Measurements from ENCODE around the gene MYB.

MYB gene

DNA sequence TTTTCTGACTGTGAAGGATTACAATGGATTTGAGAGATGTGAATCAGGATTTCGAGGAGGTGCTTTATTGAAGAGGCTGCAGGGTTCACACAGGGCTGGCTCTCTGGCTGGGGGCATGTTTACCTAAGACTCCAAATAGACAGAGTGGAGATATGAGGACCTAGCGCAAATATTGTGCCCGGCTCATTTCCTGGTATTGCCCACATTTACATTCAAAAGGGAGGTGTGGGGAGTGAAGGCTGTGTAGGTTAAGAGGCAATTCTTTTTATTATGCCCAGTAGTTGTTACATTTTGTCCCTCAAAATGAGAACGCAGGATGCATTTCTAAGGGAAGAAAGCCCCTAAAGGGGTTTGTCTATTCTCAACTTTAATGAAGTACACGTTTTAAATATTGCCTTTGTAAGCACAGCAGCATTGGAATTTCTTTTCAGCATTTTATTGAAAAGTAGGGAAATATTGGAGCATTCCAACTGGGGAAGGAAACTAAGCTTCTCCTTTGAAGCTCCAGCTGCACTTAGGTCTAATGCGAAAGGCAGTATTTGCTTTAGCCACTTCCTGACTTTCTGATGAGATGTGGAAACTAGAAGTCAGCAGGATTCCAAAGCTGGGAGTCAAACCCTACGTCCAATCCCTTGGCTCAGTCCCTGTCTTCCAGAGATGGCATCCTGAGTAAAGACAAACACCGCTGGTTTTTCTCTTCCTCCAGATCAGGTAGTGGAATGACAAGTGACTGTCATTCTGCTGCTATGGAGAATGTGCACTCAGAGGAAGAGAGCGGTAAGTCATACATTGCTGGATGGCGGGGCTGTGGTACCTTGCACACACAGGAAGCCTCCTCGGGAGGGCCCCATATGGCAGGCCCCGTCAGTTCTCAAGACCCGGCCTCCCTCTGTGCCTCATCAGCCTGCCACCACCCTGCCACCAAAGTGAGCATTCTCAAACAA lies 70.7 kb downstream of the MYB start:
- DNase-seq (ENCODE audit: low read depth): no peak

GRCh38 chr6:135254471-135254870 lies 73.4 kb downstream of the MYB start:
- no peak for DNase-seq (ENCODE audit: low read depth)

GRCh38 chr6:135256866-135257265 lies 75.8 kb downstream of the MYB start:
- DNase-seq (ENCODE audit: low read depth): no peak

- no peak for DNase-seq (ENCODE audit: low read depth)
These were observed 76.7 kb downstream of the MYB start for GRCh38 chr6:135257631-135258405.

DNA sequence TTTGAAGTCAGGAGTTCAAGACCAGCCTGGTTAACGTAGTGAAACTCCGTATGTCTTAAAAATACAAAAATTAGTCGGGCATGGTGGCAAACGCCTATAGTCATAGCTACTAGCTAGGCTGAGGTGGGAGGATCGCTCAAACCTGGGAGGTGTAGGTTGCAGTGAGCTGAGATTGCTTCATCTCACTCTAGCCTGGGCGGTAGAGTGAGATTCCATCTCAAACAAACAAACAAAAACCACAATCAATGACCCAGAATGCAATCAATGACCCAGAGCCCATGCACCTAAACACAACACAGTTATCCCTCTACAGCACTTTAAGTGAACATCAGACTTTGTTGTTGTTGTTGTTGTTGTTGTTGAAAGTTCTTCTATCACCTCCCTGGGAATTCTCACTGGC lies 77.9 kb downstream of the MYB start:
- DNase-seq (ENCODE audit: low read depth): no peak

DNA sequence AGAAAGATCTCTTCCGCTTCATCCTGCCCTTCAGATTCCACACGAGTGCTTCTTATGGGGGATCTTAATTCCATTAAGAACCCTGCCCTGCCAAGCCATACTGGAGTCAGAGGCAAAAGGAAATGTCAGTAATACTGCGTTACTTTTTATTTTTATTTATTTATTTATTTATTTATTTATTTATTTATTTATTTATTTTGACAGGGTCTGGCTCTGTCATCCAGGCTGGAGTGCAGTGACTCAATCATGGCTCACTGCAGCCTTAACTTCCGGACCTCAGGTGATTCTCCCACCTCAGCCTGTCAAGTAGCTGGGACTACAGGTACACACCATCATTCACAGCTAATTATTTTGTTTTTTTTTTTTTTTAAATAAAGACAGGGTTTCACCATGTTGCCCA lies 79.5 kb downstream of the MYB start:
- no peak for DNase-seq (ENCODE audit: low read depth)

DNA sequence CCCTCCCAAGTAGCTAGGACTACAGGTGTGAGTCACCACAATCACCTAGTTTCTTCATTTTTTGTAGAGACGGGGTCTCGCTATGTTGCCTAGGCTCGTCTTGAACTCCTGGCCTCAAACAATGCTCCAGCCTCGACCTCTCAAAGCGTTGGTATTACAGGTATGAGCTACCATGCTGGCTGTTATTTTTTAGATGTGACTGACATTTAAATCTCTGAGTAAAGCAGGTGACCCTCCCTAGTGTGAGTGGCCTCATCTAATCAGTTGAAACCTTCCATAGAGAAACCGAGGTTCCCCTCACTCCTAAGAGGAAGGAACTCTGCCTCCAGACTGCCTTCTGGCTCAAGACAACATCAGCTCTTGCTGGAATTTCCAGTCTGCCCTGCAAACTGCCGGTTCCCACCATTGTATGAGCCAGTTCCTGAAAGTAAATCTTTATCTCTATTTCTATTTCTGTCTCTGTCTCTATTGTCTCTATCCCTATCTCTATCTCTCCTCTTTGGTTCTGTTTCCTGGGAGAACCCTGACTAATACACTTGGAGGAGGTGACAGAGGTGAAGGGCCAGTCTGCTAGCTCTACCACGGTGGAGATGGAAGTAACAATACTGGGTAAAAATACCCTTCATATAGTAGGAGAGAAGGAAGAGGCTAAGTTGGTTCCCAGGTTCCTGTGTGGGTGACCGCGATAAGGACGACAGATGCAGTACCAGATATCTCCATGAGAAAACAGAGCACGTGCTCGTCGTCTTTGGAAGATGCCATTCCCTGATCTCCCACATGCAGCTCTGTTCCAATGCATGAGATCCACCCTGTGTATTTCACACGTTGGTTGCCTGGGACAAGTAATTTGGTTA lies 81.0 kb downstream of the MYB start:
- DNase-seq (ENCODE audit: low read depth): no peak

DNA sequence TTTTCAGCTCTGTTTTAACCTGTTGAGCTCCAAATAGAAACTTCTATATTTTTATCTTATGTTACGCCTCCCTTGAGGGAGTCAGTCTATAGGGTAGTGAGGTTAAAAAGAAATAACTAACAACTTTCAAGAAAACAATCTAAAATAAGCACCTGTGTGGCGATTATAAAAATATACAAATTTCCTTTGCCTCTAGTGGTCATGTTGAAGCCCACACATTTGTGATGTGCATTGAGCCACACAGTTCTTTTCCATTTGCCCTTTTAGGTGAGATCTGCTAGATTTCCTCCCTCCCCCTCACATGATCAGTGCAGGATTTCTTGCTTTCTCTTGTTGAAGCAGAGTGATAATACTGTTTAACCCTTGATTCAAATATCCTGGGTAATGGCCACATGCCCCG lies 84.2 kb downstream of the MYB start:
- DNase-seq (ENCODE audit: low read depth): no peak

DNA sequence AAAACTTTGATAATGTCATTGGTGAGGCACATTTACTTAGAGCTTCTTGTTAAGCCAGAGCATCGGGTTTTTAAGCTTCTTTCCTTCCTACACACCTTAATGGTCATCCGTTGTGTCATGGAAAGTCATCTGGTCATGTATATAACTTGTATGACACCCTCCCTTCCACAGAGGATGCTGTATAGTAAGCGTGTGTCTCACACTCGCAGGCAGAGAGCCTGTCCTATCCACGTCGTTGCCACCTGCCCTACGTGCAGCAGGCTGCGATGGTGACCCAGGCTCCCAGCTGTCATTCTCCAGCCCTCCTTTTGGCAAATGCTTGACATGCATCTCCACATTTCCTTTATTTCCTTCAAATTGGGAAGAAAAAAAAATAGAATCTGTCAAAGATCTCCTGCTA lies 85.6 kb downstream of the MYB start:
- no peak for DNase-seq (ENCODE audit: low read depth)

GRCh38 chr6:135267085-135267484 lies 86.0 kb downstream of the MYB start:
- no peak for DNase-seq (ENCODE audit: low read depth)

DNA sequence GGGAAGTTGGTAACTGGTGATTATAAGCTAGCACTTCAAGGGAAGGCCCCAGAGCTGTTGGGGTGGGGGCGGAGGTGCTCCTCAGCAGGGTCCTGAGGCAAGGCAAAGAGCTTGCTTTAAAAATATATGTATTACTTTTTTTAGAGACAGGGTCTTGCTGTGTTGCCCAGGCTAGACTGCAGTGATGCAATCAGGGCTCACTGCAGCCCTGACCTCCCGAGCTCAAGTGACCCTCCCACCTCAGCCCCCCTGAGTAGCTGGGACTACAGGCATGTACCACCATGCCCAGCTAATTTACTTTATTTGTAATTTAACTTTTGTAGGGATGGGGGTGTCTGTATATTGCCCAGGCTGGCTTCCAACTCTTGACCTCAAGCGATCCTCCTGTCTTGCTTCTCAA lies 87.2 kb downstream of the MYB start:
- DNase-seq (ENCODE audit: low read depth): no peak

DNA sequence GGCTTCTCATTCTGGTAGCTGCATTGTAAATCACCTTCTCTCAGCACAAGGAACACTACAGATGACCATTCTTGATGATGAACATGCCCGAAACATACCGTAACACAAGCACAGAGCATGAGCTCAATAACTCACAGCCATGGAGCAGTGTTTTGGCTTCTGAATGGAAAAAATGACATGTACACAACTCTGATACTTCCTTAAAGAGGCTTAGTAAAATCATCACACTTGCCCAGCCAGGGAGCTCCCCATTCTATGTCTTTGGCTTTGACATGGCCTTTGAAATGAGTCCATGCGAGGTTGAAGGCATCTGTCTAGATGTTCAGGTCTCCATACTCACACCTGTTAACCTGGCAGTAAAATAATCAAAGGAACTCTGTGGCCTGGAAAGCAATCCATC lies 87.6 kb downstream of the MYB start:
- no peak for DNase-seq (ENCODE audit: low read depth)

All from activated T-helper 1 cell treated with Interleukin-2 at 50 U/mL for 16 hours (primary cell).